ENCODE data around the gene SLC4A1AP. TPM values are rescaled to one million over a fixed set of nuclear protein-coding genes. Genes with fewer than 3 reads are reported as not detected.
A peak's percentile ranks its signal among the peaks of the same experiment; 100 is the strongest.

Gene SLC4A1AP
- total and polyA plus RNA-seq, 2 of the 13 experiments (the other 11 are each of a cell fraction or from before 2014, with no cell fraction given), result 15.3 to 44.6 TPM

GRCh38 chr2:27737676-27738348 is 74.1 kb downstream of the SLC4A1AP start (continued):
- TF ChIP-seq IRF9 (CRISPR knock-in tag; IDR thresholded peaks at IDR 0.05; ENCODE audit: borderline replicate concordance) (no peak), SYNCRIP (IDR thresholded peaks at IDR 0.05; ENCODE audit: insufficient read depth, low read depth, low read length) (no peak), CSRNP2 (CRISPR knock-in tag; conservative IDR thresholded peaks at IDR 0.05; ENCODE audit: low read depth) (no peak), ZNF30 (CRISPR knock-in tag; IDR thresholded peaks at IDR 0.05) (no peak), ZNF280B (CRISPR knock-in tag; IDR thresholded peaks at IDR 0.05; ENCODE audit: borderline replicate concordance) (0 out of 2 replicates have a peak, but pooled peaks have one; percentile 48), HOMEZ (CRISPR knock-in tag; IDR thresholded peaks at IDR 0.05; ENCODE audit: low read depth) (peak; percentile 55; the same call in 1 of the 2 replicates), SALL1 (CRISPR knock-in tag; IDR thresholded peaks at IDR 0.05) (peak; percentile 86), ZNF18 (CRISPR knock-in tag; IDR thresholded peaks at IDR 0.05; ENCODE audit: insufficient replicate concordance) (no peak), SOX5 (CRISPR knock-in tag; IDR thresholded peaks at IDR 0.05; ENCODE audit: borderline replicate concordance) (peak; percentile 59), MEIS1 (CRISPR knock-in tag; IDR thresholded peaks at IDR 0.05; ENCODE audit: borderline replicate concordance) (no peak), GMEB2 (CRISPR knock-in tag; IDR thresholded peaks at IDR 0.05; ENCODE audit: low read depth) (no peak), THRA (CRISPR knock-in tag; IDR thresholded peaks at IDR 0.05; ENCODE audit: borderline replicate concordance) (peak; percentile 26; the same call in 1 of the 2 replicates), MYC (CRISPR knock-in tag; IDR thresholded peaks at IDR 0.05; ENCODE audit: borderline replicate concordance) (no peak), ZNF329 (CRISPR knock-in tag; IDR thresholded peaks at IDR 0.05; ENCODE audit: low read depth) (no peak), HBP1 (CRISPR knock-in tag; IDR thresholded peaks at IDR 0.05; ENCODE audit: low read depth) (0 out of 2 replicates have a peak, but pooled peaks have one; percentile 58)

Data from HepG2 (cell line).